Neural cell (in vitro differentiated cells): ENCODE measurements around the gene CRHR1. TPM values are rescaled to one million over a fixed set of nuclear protein-coding genes. Genes with fewer than 3 reads are reported as not detected.

Source experiments
- H2AFZ ChIP-seq: fragments of 200-600, 300-800 bp; sonication (generic), shearing (Covaris generic); 2 replicates; pipeline ENCODE4 v1.6.0; 2014; ENCODE audit warnings: low read depth, mild to moderate bottlenecking, antibody characterized with exemption, low read length, moderate library complexity
- H3F3A ChIP-seq: fragments of 200-600 bp; shearing (Covaris generic); 2 replicates; pipeline ENCODE4 v1.6.1; 2016; ENCODE audit warnings: mild to moderate bottlenecking, moderate library complexity, mixed read lengths, antibody characterized with exemption, low read length; ENCODE audit not compliant: insufficient read depth, poor library complexity, severe bottlenecking
- H3K27ac ChIP-seq: fragments of 200-600, 300-800 bp; sonication (generic), shearing (Covaris generic); 2 replicates; pipeline ENCODE4 v1.5.1; 2014; ENCODE audit warnings: mild to moderate bottlenecking, low read length, moderate library complexity
- H3K27me3 ChIP-seq: fragments of 300-800, 200-600 bp; sonication (generic), shearing (Covaris generic); 2 replicates; pipeline ENCODE4 v1.6.0; 2014; ENCODE audit warnings: mild to moderate bottlenecking, low read depth, low read length, moderate library complexity; ENCODE audit not compliant: insufficient read depth
- H3K36me3 ChIP-seq: fragments of 300-800, 200-600 bp; sonication (generic), shearing (Covaris generic); 2 replicates; pipeline ENCODE4 v1.5.1; 2014; ENCODE audit warnings: mild to moderate bottlenecking, antibody characterized with exemption, low read length, moderate library complexity; ENCODE audit not compliant: insufficient read depth
- H3K4me2 ChIP-seq: fragments of 300-800, 200-600 bp; sonication (generic), shearing (Covaris generic); 2 replicates; pipeline ENCODE4 v1.6.0; 2014; ENCODE audit warnings: mild to moderate bottlenecking, low read length
- H3K4me3 ChIP-seq: fragments of 300-800, 200-600 bp; sonication (generic), shearing (Covaris generic); 2 replicates; pipeline ENCODE4 v1.5.1; 2014; ENCODE audit warnings: mild to moderate bottlenecking, low read length, moderate library complexity
- H3K79me2 ChIP-seq: fragments of 200-600 bp; shearing (Covaris generic); replicated peaks from 2 replicates; pipeline ENCODE4 v1.6.0; 2014; ENCODE audit warnings: mild to moderate bottlenecking, low read length, moderate library complexity; ENCODE audit not compliant: insufficient read depth
- H3K9ac ChIP-seq: fragments of 300-800, 200-600 bp; sonication (generic), shearing (Covaris generic); 2 replicates; pipeline ENCODE4 v1.6.1; 2016; ENCODE audit warnings: mild to moderate bottlenecking, low read length, mixed read lengths
- H3K9me2 ChIP-seq: fragments of 200-600 bp; shearing (Covaris generic); 2 replicates; pipeline ENCODE4 v1.6.1; 2016; ENCODE audit warnings: mild to moderate bottlenecking, low read length, mixed read lengths; ENCODE audit not compliant: insufficient read depth
- H3K9me3 ChIP-seq: fragments of 200-600, 300-800 bp; sonication (generic), shearing (Covaris generic); 2 replicates; pipeline ENCODE4 v1.6.1; 2016; ENCODE audit warnings: mild to moderate bottlenecking, mixed run types, low read length, moderate library complexity, mixed read lengths
- H4K20me1 ChIP-seq: fragments of 200-600 bp; shearing (Covaris generic); 2 replicates; pipeline ENCODE4 v1.6.1; 2016; ENCODE audit warnings: mild to moderate bottlenecking, mixed run types; ENCODE audit not compliant: insufficient read depth
- CTCF ChIP-seq: fragments of 450-650 bp; IDR thresholded peaks from 2 replicates; pipeline ENCODE4 v1.5.1; 2014; ENCODE audit warnings: antibody characterized with exemption, mild to moderate bottlenecking, moderate library complexity; ENCODE audit not compliant: poor library complexity, severe bottlenecking
- EP300 ChIP-seq: fragments of 450-650 bp; conservative IDR thresholded peaks from 2 replicates; pipeline ENCODE4 v1.6.1; 2014; ENCODE audit warnings: antibody characterized with exemption, mild to moderate bottlenecking, moderate library complexity; ENCODE audit not compliant: poor library complexity, severe bottlenecking
- EZH2 ChIP-seq: fragments of 200-600, 300-800 bp; shearing (Covaris generic), sonication (generic); IDR thresholded peaks from 2 replicates; pipeline ENCODE4 v1.6.1; 2014; ENCODE audit warnings: antibody characterized with exemption, low read length, borderline replicate concordance, mild to moderate bottlenecking; ENCODE audit not compliant: insufficient read depth, poor library complexity, severe bottlenecking
- MXI1 ChIP-seq: fragments of 450-650 bp; conservative IDR thresholded peaks from 2 replicates; pipeline ENCODE4 v1.6.1; 2014; ENCODE audit warnings: antibody characterized with exemption, mild to moderate bottlenecking; ENCODE audit not compliant: poor library complexity, severe bottlenecking
- POLR2AphosphoS5 ChIP-seq: IDR thresholded peaks from 2 replicates; pipeline ENCODE4 v1.6.1; 2012
- RAD21 ChIP-seq: fragments of 450-650 bp; conservative IDR thresholded peaks from 2 replicates; pipeline ENCODE4 v1.6.1; 2014; ENCODE audit warnings: antibody characterized with exemption, mild to moderate bottlenecking, moderate library complexity
- REST ChIP-seq: IDR thresholded peaks from 2 replicates; pipeline ENCODE4 v1.6.1; 2012; ENCODE audit warnings: borderline replicate concordance
- SMC3 ChIP-seq: fragments of 450-650 bp; conservative IDR thresholded peaks from 2 replicates; pipeline ENCODE4 v1.6.1; 2014; ENCODE audit warnings: antibody characterized with exemption, mild to moderate bottlenecking, moderate library complexity; ENCODE audit not compliant: poor library complexity
- TAF1 ChIP-seq: IDR thresholded peaks from 2 replicates; pipeline ENCODE4 v1.6.1; 2012; ENCODE audit warnings: low read depth
- polyA plus RNA-seq: library from polyadenylated mRNA; depleted of rRNA; stranded (reverse); fragments of >200 nt; gene quantifications from 2 replicates; pipeline ENCODE4 v1.2.3, GENCODE V29; 2014

CRHR1 gene
- polyA plus RNA-seq, 1 donor from 2014 or later: 4.5 TPM

GRCh38 chr17:45847747-45848146 lies 63.6 kb downstream of the CRHR1 start:
- H3K4me3 ChIP-seq: no peak overlapping the region
- H3K27me3 ChIP-seq: no peaks in the 10 kb centered on the region
- H3K36me3 ChIP-seq: no peaks in the 10 kb centered on the region
- no peaks in the 10 kb centered on the region for H4K20me1 ChIP-seq
- H3K9ac ChIP-seq: no peak overlapping the region
- no peaks in the 10 kb centered on the region for H3K79me2 ChIP-seq
- H3K4me2 ChIP-seq: no peak overlapping the region
- H3K27ac ChIP-seq: no peak overlapping the region
- TF ChIP-seq POLR2AphosphoS5: no peak
- no peak for TF ChIP-seq REST
- no peak for TF ChIP-seq EP300
- no peak for TF ChIP-seq RAD21
- no peak for TF ChIP-seq MXI1
- no peak for TF ChIP-seq TAF1
- TF ChIP-seq SMC3: no peak
- no peak for TF ChIP-seq CTCF
- no peak for TF ChIP-seq EZH2
- no peaks in the 10 kb centered on the region for H3K9me3 ChIP-seq
- H2AFZ ChIP-seq: no peak overlapping the region
- H3F3A ChIP-seq: no peaks in the 10 kb centered on the region
- no peaks in the 10 kb centered on the region for H3K9me2 ChIP-seq

DNA sequence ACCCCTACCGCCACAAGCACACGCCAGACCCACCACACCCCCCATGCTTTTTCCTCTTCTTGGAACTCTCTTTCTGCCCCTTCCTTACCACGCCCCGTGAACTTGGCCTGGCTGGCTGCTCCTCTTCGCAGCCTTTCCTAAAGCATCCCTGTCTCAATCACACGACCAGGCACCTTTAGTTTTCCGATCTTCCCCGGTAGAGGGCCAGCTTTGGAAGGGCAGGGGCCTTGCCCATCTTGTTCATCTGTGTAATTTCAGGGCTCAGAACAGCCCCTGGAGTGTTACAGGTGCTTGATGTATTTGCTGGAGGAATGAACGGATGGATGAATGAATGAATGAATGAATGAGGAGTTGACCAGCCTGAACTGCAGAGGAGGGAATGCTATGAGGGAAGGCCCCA lies 64.3 kb downstream of the CRHR1 start:
- TF ChIP-seq REST (no peak), EZH2 (no peak), RAD21 (no peak), SMC3 (no peak), POLR2AphosphoS5 (no peak), EP300 (no peak), TAF1 (no peak), MXI1 (no peak), CTCF (no peak)
- no peaks in the 10 kb centered on the region for H3K79me2 ChIP-seq
- H3K4me3 ChIP-seq: no peak overlapping the region
- no peaks in the 10 kb centered on the region for H3F3A ChIP-seq
- H3K27me3 ChIP-seq: no peaks in the 10 kb centered on the region
- no peaks in the 10 kb centered on the region for H3K9me2 ChIP-seq
- H3K9ac ChIP-seq: no peak overlapping the region
- no peaks in the 10 kb centered on the region for H3K36me3 ChIP-seq
- H4K20me1 ChIP-seq: no peaks in the 10 kb centered on the region
- no peak overlapping the region for H2AFZ ChIP-seq
- no peak overlapping the region for H3K27ac ChIP-seq
- no peak overlapping the region for H3K4me2 ChIP-seq
- no peaks in the 10 kb centered on the region for H3K9me3 ChIP-seq
